SK-N-SH treated with all-trans-retinoic acid at 6 μM for 48 hours (cell line): ENCODE data around the gene GATAD2A.

Experiments used
- ATAC-seq: fragments of 200-7000 bp; cut with Tn5 transposase; 3 replicates; pipeline ENCODE4 v1.9.1; 2020; ENCODE audit warnings: mild to moderate bottlenecking, moderate library complexity
- ARNTL ChIP-seq: fragments of 450-650 bp; formaldehyde crosslinking; IDR thresholded peaks from 2 replicates; pipeline ENCODE4 v1.5.0; 2020; ENCODE audit warnings: low read depth, mild to moderate bottlenecking, moderate library complexity, borderline replicate concordance
- BACH2 ChIP-seq: fragments of 250-450 bp; sonication (Bioruptor Pico); IDR thresholded peaks from 2 replicates; pipeline ENCODE4 v1.9.0; 2021; ENCODE audit warnings: mild to moderate bottlenecking, borderline replicate concordance
- CREB5 ChIP-seq: fragments of 250-450 bp; sonication (Bioruptor Pico); IDR thresholded peaks from 2 replicates; pipeline ENCODE4 v1.5.1; 2020; ENCODE audit warnings: low read depth, mild to moderate bottlenecking, moderate library complexity
- CSDC2 ChIP-seq: fragments of 250-450 bp; sonication (Bioruptor Pico); IDR thresholded peaks from 2 replicates; pipeline ENCODE4 v1.5.0; 2020; ENCODE audit warnings: mild to moderate bottlenecking, moderate library complexity
- ESRRG ChIP-seq: fragments of 250-450 bp; sonication (Bioruptor Pico); IDR thresholded peaks from 2 replicates; pipeline ENCODE4 v1.6.1; 2021; ENCODE audit warnings: mild to moderate bottlenecking
- GLIS3 ChIP-seq: fragments of 250-450 bp; sonication (Bioruptor Pico); IDR thresholded peaks from 2 replicates; pipeline ENCODE4 v1.5.0; 2020; ENCODE audit warnings: mild to moderate bottlenecking, moderate library complexity
- ISL1 ChIP-seq: fragments of 250-450 bp; sonication (Bioruptor Pico); IDR thresholded peaks from 2 replicates; pipeline ENCODE4 v2.1.2; 2022; ENCODE audit warnings: mild to moderate bottlenecking, moderate library complexity
- OSR1 ChIP-seq: fragments of 250-450 bp; sonication (Bioruptor Pico); IDR thresholded peaks from 2 replicates; pipeline ENCODE4 v1.8.0; 2022; ENCODE audit warnings: moderate library complexity, mild to moderate bottlenecking, inconsistent platforms
- PATZ1 ChIP-seq: fragments of 250-450 bp; sonication (Bioruptor Pico); IDR thresholded peaks from 2 replicates; pipeline ENCODE4 v1.8.0; 2020; ENCODE audit warnings: mild to moderate bottlenecking, moderate library complexity, borderline replicate concordance
- POU6F1 ChIP-seq: fragments of 250-450 bp; sonication (Bioruptor Pico); IDR thresholded peaks from 2 replicates; pipeline ENCODE4 v1.8.0; 2021; ENCODE audit warnings: low read depth, mild to moderate bottlenecking, moderate library complexity, borderline replicate concordance
- PPARA ChIP-seq: fragments of 250-450 bp; sonication (Bioruptor Pico); IDR thresholded peaks from 2 replicates; pipeline ENCODE4 v1.5.0; 2020; ENCODE audit warnings: mild to moderate bottlenecking, borderline replicate concordance
- RARB ChIP-seq: fragments of 250-450 bp; sonication (Bioruptor Pico); IDR thresholded peaks from 2 replicates; pipeline ENCODE4 v1.8.0; 2021; ENCODE audit warnings: mild to moderate bottlenecking, moderate library complexity
- TCF4 ChIP-seq: fragments of 250-450 bp; sonication (Bioruptor Pico); IDR thresholded peaks from 2 replicates; pipeline ENCODE4 v1.8.0; 2021; ENCODE audit warnings: mild to moderate bottlenecking, moderate library complexity, borderline replicate concordance
- TOX ChIP-seq: fragments of 250-450 bp; sonication (Bioruptor Pico); IDR thresholded peaks from 2 replicates; pipeline ENCODE4 v1.8.0; 2021; ENCODE audit warnings: mild to moderate bottlenecking, moderate library complexity, borderline replicate concordance
- TSHZ2 ChIP-seq: fragments of 250-450 bp; sonication (Bioruptor Pico); IDR thresholded peaks from 2 replicates; pipeline ENCODE4 v1.5.0; 2020; ENCODE audit warnings: mild to moderate bottlenecking, moderate library complexity
- ZC3H10 ChIP-seq: fragments of 250-450 bp; sonication (Bioruptor Pico); IDR thresholded peaks from 2 replicates; pipeline ENCODE4 v1.5.1; 2021; ENCODE audit warnings: mild to moderate bottlenecking, moderate library complexity
- ZFP3 ChIP-seq: fragments of 250-450 bp; sonication (Bioruptor Pico); IDR thresholded peaks from 2 replicates; pipeline ENCODE4 v1.5.0; 2020; ENCODE audit warnings: mild to moderate bottlenecking, moderate library complexity
- ZFP30 ChIP-seq: fragments of 450-650 bp; formaldehyde crosslinking; IDR thresholded peaks from 2 replicates; pipeline ENCODE4 v1.5.0; 2022; ENCODE audit warnings: mild to moderate bottlenecking, moderate library complexity
- ZNF565 ChIP-seq: fragments of 450-650 bp; formaldehyde crosslinking; conservative IDR thresholded peaks from 2 replicates; pipeline ENCODE4 v1.5.0; 2020; ENCODE audit warnings: low read depth, mild to moderate bottlenecking, moderate library complexity
- ZNF70 ChIP-seq: fragments of 450-650 bp; formaldehyde crosslinking; IDR thresholded peaks from 2 replicates; pipeline ENCODE4 v1.5.0; 2020; ENCODE audit warnings: mild to moderate bottlenecking, moderate library complexity
- ZNF8 ChIP-seq: fragments of 450-650 bp; formaldehyde crosslinking; IDR thresholded peaks from 2 replicates; pipeline ENCODE4 v1.5.0; 2020; ENCODE audit warnings: mild to moderate bottlenecking, moderate library complexity

Gene GATAD2A

GRCh38 chr19:19540064-19540714, 134.7 kb downstream of the GATAD2A start:
- TF ChIP-seq ZC3H10 (CRISPR knock-in tag) (no peak), CSDC2 (CRISPR knock-in tag) (no peak), TCF4 (no peak), ZNF565 (CRISPR knock-in tag) (no peak), GLIS3 (CRISPR knock-in tag) (no peak), TSHZ2 (CRISPR knock-in tag) (no peak), ZFP30 (CRISPR knock-in tag) (no peak), TOX (CRISPR knock-in tag) (no peak), ZNF70 (CRISPR knock-in tag) (no peak), RARB (CRISPR knock-in tag) (no peak), BACH2 (no peak), ZNF8 (CRISPR knock-in tag) (no peak)
- TF ChIP-seq, all 23 proteins: peak for 0
- ATAC-seq: peak; percentile 4; the same call in 1 of the 3 replicates

GRCh38 chr19:19540715-19541515, 135.4 kb downstream of the GATAD2A start:
- TF ChIP-seq ESRRG (CRISPR knock-in tag) (no peak), POU6F1 (CRISPR knock-in tag) (no peak), ZC3H10 (CRISPR knock-in tag) (no peak), PPARA (CRISPR knock-in tag) (no peak), TCF4 (no peak), GLIS3 (CRISPR knock-in tag) (no peak), ISL1 (CRISPR knock-in tag) (no peak), RARB (CRISPR knock-in tag) (no peak), ZNF70 (CRISPR knock-in tag) (no peak), ARNTL (no peak), TSHZ2 (CRISPR knock-in tag) (no peak), TOX (CRISPR knock-in tag) (no peak), ZFP3 (CRISPR knock-in tag) (no peak), PATZ1 (CRISPR knock-in tag) (no peak), ZFP30 (CRISPR knock-in tag) (no peak), CREB5 (no peak), ZNF565 (CRISPR knock-in tag) (no peak), OSR1 (CRISPR knock-in tag) (no peak), ZNF8 (CRISPR knock-in tag) (no peak)
- ATAC-seq: peak; percentile 80
